ENCODE results near the gene RHCE.

RHCE gene

DNA sequence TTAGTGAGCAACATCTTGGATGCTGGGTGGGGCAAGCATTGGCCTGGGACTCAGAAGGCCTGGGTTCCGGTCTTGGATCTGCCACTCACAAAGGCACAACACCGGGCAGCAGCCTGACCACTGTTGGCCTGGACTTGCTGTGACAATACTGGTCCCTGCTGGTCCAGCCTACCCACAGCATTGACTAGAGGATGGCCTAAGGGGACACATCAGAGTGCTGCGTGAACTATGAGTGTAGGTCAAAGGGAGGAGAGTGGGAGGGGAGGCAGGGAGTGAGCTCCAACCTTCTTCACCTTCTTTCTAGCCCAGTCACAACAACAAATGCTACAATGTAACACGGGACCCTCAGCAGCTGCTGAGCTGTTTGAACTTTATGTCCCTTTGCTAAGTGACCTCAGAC is 51.4 kb downstream of the RHCE start:
- TF ChIP-seq, protein P1, sequence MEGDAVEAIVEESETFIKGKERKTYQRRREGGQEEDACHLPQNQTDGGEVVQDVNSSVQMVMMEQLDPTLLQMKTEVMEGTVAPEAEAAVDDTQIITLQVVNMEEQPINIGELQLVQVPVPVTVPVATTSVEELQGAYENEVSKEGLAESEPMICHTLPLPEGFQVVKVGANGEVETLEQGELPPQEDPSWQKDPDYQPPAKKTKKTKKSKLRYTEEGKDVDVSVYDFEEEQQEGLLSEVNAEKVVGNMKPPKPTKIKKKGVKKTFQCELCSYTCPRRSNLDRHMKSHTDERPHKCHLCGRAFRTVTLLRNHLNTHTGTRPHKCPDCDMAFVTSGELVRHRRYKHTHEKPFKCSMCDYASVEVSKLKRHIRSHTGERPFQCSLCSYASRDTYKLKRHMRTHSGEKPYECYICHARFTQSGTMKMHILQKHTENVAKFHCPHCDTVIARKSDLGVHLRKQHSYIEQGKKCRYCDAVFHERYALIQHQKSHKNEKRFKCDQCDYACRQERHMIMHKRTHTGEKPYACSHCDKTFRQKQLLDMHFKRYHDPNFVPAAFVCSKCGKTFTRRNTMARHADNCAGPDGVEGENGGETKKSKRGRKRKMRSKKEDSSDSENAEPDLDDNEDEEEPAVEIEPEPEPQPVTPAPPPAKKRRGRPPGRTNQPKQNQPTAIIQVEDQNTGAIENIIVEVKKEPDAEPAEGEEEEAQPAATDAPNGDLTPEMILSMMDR (conservative IDR thresholded peaks at IDR 0.05) = no peak
- no peak overlapping the region for H3K27ac ChIP-seq

DNA sequence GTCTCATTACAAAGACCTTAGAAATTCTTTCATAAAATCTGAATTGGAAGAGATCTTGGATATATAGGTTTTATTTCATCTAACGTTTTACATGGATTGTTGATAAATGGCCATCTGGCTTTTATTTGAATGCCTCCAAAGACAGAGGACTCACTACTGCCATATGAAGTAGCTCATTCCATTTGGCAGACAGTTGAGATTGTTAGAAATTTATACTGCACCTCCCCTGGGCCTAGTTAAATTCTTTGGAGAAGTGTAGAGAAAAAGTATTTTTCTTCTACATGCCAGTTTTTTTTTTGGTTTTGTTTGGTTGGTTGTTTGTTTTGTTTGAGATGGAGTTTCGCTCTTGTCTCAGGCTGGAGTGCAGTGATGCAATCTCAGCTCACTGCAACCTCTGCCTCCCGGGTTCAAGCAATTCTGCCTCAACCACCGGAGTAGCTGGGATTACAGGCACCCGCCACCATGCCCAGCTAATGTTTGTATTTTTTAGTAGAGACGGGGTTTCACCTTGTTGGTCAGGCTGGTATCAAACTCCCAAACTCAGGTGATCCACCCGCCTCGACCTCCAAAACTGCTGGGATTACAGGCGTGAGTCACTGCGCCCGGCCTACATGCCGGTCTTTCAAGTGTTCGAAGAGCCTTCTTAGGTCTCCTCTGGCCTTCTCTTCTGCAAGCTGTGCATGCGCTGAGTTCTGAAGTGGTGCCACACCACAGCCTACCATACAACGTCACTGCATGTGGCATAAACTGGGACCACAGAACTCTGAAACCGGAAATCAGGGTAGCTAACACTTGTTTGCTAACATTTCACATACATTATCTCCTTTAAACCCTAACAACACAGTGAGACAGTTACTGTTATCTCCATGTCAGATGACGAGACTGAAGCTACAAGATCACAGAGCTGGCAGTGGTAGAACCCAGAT is 57.7 kb downstream of the RHCE start:
- peak overlapping the region; percentile 83; the same call in 1 of the 2 replicates for H3K27ac ChIP-seq

DNA sequence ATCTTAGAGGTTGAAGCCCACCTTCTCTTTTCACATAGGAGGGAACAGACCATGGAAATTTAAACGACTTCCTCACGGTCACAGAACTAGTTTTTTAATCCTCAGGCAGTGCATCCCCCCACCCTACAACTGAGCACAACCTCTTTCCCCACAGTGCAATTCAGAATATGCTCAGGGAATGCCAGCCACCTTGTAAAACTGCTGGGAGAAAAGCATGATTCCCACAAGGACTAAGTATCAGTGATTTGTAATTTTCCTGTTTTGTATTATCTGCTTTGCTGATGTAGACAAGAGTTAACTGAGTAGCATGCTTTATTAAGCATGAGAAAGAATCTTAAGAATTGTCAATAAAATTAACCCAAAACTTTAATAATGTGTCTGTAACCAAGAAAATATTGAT is 58.7 kb downstream of the RHCE start:
- peak overlapping the region; percentile 83 for H3K27ac ChIP-seq
- TF ChIP-seq, protein P1 (conservative IDR thresholded peaks at IDR 0.05) = no peak

DNA sequence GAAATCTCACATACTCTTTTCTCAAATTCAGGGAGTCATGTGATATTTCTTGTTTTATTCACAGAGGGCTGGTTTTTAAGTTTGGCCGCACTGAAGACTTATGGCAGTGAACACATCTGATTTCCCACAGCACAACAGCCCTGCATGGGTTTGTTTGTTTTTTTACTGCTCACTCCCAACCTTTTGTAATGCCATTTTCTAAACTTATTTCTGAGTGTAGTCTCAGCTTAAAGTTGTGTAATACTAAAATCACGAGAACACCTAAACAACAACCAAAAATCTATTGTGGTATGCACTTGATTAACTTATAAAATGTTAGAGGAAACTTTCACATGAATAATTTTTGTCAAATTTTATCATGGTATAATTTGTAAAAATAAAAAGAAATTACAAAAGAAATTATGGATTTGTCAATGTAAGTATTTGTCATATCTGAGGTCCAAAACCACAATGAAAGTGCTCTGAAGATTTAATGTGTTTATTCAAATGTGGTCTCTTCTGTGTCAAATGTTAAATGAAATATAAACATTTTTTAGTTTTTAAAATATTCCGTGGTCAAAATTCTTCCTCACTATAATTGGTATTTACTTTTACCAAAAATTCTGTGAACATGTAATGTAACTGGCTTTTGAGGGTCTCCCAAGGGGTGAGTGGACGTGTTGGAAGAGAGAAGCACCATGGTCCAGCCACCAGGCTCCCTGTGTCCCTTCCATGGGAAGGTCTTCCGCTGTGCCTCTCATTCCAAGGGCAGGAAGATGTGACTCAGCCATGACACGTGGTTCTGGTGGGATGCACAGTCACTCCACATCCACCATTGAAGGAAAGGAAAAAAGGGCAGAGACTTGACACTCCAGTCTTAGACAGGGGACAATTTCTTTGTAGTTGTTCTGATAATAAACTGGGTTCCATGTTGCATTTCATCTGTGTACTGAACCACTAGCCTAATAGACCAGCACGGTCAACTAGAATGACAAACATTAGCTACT is 59.7 kb downstream of the RHCE start:
- TF ChIP-seq, protein P1 (conservative IDR thresholded peaks at IDR 0.05) = no peak
- peak overlapping the region; percentile 83 for H3K27ac ChIP-seq

DNA sequence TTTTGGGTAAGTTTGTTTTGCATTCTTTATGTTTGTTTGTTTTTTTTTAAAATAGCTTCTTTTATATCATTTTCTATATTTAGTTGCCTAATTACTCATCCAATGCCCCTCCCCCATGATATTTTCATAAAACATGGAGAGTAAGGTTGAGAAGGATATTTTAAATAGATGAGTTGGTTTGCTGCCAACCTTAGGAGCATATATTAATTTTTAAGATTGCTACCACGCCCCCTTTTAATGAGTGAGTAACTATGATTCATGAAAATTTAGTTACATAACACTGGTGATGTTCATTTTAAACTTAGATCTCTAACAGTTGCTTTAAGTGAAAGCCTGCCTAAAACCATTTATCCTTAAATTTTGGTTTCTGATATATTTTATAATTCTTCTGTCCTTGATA is 63.8 kb downstream of the RHCE start:
- H3K27ac ChIP-seq = no peak overlapping the region
- TF ChIP-seq, protein P1 (conservative IDR thresholded peaks at IDR 0.05) = no peak

DNA sequence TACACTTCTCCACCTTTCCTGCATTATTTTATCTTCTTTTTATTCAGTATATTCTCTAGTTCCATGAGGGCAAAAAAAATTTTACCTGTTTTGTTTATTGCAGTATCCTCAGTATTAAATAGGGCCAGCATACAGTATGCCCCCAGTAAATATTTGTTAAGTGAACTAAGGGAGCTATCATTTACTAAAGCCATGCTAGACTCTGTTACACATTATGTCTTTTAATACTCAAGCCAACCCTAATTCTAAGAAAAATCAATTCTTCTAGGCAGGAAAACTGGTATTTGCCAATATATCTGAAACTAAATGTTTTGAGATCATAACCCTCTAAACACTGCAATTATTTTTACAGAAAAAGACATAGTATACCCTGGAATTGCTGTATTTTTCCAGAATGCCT is 64.2 kb downstream of the RHCE start:
- TF ChIP-seq, protein P1 (conservative IDR thresholded peaks at IDR 0.05) = no peak
- H3K27ac ChIP-seq = no peak overlapping the region

DNA sequence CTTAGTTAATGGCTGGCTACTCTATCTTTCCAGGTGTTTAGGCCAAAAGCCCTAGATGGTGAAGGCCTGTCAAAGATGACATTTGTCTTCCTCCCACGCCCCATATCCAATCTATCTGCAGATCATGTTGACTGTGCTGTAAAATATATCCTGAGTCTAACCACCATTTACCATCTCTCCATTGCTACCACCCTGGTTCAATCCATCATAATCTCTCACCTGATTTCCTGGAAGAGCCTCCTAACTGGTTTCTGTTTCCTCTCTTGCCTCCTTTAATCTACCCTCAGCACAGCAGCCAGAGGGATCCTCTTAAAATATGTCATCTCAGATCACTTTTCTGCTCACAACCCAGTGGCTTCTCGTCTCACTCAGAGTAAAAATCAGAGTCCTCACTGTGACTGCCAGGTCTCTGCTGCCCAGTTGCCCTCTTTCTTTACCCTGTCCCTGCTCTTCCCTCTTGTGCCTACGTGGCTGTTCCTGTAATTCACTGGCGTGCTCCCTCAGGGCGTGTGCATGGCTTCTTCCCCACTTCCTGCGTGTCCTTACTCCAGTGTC is 64.7 kb downstream of the RHCE start:
- H3K27ac ChIP-seq = no peak overlapping the region
- TF ChIP-seq, protein P1 (conservative IDR thresholded peaks at IDR 0.05) = no peak

All from VCaP (cell line).